SW 1271 (cell line): ENCODE measurements around the gene FBRSL1.

Source experiments
- DNase-seq, 2 experiments: peaks; one replicate each; lab custom pipeline; 2025; lab: John Stamatoyannopoulos, UW

The FBRSL1 gene

GRCh38 chr12:132542661-132543060 lies 52.7 kb downstream of the FBRSL1 start:
- DNase-seq = no peak

DNA sequence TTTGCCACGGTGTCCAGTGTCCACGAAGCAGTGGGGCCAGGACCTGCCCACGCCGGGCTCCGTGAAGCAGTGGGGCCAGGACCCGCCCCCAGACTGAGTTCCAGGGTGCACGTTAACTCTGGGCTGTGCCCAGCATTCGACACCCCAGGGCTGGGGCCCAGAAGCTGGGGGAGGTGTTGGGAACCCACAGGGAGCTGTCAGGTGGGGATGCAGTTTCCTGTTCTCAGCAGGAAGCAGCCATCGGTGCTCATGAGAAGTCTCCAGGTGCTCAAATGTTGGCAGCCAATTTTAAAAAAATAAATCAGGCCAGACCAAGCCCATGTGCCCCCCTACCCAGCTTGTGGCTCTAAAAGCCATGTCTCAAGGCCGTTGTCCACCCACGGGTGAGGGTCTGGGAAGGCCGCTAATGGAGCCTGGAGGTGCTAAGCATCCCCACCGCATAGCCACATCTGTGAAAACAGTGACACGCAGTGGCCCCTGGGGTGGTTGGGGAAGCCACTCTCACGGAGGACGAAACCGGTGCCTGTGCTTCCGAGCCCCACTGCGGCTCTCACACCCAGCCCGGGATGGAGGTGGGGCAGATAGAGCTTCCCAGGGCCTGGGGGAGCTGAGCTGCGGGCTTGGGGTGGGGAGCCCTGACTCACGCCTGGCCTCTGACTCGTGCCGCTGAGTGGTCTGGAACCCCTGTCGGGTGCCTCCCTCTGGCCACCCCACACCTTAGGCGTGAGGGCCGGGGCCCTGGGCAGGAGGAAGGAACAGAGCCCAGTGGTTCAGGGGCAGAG lies 53.5 kb downstream of the FBRSL1 start:
- no peak for DNase-seq

GRCh38 chr12:132544080-132544397 lies 54.1 kb downstream of the FBRSL1 start:
- no peak for DNase-seq

DNA sequence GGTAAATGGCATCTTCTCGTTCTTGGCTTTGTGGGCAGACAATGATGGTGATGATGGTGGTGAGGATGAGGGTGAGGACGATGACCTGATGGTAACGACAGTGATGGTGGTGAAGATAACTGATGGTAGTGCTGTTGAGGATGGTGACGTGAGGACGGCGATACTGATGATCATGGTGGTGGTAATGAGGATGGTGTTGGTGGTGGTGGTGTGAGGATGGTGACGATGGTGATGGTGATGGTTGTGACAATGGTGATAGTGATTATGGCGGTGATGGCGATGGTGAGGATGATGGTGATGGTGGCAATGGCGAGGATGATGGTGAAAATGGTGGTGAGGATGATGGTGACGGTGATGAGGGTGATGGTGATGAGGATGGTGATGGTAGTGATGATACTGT lies 54.5 kb downstream of the FBRSL1 start:
- no peak for DNase-seq

GRCh38 chr12:132545164-132545953 lies 55.4 kb downstream of the FBRSL1 start:
- no peak for DNase-seq

DNA sequence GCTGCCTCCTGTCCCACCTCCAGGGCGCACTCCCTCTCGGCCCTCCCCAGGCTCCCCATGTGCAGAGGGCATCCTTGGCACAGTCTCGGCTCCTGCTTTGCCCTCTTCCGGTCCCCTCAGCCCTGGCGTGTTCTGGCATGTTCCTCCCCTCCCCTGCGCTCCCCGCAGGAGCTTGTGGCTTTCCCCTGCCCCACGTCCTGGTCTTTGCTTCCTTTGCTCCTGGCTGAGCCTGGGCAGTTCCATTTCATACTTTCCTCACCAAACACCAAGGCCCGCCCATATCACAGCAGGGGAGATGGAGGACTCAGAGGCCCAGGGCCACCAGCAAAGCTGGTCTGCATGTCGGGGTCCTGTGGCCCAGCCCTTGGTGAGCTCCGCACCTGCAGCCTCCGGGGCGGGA lies 56.0 kb downstream of the FBRSL1 start:
- no peak for DNase-seq

GRCh38 chr12:132546647-132547046 lies 56.7 kb downstream of the FBRSL1 start:
- no peak for DNase-seq

DNA sequence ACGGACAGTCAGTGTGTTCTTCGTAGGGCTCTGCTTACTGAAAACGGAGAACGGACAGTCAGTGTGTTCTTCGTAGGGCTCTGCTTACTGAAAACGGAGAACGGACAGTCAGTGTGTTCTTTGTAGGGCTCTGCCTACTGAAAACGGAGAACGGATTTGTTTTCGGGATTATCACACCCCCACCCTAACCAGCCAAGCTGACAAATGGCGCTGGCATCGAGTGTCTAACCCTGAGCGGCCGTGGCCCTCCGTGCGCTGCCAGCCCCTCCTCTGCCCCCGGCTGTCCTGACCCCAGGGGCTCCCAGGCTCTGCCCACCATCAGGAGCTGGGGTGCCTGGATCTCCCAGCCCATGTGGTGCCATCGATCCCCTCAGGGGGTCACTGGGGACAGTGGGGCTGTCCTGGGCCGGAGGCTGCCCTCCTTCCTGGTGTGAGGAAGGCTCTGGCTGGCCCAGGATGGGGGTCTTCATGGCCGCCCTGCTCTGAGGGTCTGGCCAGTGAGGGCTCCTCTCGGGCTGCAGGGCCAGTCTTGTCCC lies 57.3 kb downstream of the FBRSL1 start:
- DNase-seq = no peak

GRCh38 chr12:132548430-132549058 lies 58.6 kb downstream of the FBRSL1 start:
- no peak for DNase-seq

DNA sequence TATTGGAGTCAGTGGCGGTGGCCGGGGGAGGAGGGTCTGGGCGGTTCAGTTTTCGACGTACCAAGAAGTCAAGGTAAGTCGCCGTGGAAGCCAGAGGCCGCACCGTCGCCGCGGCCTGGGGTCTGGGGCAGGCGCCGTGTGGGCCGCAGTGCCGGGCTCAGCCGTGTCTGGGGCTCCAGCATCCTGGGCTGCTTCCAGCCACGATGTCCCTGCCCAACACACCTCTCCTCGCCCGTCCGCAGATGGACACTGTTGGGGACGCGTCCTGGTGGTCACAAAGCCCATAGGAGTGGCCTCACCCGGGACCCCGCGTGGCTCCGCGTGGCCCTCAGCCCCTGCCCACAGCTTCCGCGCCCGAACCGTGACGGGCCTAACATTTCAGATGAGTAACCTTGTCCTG lies 59.1 kb downstream of the FBRSL1 start:
- no peak for DNase-seq

GRCh38 chr12:132550014-132550802 lies 60.3 kb downstream of the FBRSL1 start:
- DNase-seq = no peak

- no peak for DNase-seq
These were observed 61.1 kb downstream of the FBRSL1 start for GRCh38 chr12:132550830-132551640.

DNA sequence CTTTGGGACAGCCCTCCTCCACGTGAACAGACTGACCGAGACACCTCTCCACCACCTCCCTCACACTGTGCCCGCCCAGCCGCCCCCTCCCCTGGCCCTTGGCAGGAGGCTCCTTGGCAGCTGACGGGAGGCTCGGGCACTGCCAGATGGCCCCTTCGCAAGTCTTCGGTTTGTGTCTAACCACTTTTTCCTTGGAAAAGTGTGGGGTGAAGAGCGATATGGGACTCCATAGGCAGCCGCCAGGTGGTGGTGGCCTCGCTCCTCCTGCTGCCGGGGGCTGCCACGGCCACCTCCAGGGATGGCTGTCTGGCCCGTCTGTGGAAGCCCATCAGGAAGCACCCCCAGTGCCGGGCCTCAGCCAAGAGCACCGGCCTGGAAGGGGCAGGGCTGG lies 61.7 kb downstream of the FBRSL1 start:
- no peak for DNase-seq

DNA sequence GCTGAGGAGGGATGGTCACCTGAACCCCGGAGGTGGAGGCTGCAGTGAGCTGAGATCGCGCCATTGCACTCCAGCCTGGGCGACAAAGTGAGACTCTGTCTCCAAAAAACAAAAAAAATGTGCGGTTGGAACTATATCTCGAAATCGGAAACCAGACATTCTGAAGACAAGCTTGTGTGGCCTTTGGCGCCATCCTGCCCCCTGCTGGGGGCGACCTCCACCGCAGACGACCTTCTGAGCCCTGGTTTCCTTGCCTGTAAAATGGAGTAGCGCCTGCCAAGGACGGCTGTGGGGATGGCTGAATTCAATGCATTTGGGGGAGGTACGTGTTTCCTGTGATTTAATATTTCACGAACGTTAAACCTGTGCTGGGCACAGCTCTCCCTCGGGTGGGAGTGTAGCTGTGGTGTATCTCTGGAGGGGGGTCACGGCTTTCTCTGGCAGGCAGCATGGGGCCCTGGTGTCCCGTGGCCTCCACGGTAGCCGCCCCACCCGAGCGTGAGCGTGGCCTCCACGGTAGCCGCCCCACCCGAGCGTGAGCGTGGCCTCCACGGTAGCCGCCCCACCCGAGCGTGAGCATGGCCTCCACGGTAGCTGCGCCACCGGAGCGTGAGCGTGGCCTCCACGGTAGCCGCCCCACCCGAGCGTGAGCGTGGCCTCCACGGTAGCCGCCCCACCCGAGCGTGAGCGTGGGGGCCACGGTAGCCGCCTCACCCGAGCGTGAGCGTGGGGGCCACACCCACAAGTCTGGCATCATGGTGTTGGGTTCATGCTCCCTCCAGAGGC lies 65.1 kb downstream of the FBRSL1 start:
- DNase-seq = no peak

- no peak for DNase-seq
These were observed 65.7 kb downstream of the FBRSL1 start for GRCh38 chr12:132555686-132556085.

DNA sequence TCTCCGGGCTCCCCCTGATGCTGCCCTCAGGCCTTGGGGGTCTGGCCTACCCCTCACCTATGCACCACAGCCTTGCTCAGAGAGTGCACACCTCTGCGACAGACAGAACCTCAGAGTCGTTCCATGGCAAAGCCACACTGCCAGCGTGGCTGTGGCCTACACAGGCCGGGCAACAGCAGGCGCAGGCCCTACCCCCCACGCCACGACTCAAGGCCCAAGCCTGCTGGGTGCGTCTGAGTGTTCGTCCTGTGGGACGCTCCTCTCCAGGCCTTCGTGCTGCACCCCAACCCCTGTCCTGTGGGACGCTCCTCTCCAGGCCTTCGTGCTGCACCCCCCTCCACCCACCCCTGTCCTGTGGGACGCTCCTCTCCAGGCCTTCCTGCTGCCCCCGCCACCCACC lies 66.3 kb downstream of the FBRSL1 start:
- no peak for DNase-seq

- DNase-seq = no peak
These were observed 66.8 kb downstream of the FBRSL1 start for GRCh38 chr12:132556801-132557200.

- DNase-seq = no peak
These were observed 67.5 kb downstream of the FBRSL1 start for GRCh38 chr12:132557291-132558015.

DNA sequence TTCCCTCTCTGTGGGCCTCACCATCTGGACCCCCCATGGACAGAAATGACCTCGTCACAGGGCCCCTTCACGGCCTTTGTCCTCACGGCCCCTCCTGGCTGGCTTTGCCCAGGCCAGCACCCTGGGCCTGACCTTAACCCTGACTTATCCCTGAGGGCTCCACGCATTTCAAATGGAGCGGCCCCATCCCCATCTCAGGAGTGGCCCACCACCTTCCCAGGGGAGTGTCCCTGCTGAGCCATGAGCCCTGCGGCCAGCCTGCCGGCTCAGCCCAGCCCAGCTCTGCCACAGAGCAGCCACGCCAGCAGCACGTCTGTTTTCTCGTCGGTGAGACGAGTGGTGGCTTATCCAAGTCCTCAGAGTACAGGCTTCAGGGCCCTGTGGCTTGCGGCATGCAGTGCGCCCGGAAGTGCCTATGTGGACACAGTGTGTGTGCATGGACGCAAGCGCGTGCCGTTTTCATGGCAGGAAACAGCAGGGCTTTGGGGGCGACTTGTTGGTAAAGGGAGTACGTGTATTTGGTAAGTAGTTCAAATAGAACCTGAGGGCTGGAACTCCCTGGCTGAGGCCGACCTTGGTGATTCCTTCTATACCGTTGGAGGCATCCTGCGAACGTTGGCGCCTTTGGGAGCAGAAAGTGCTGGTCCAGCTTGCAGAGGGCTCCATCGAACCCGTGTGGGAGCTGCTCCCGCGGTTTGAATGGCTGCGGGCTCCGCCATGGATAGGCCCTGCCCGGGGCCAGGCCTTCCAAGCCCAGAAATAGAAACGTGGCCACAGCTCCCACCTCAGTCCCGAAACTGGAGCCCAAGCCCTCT lies 68.3 kb downstream of the FBRSL1 start:
- no peak for DNase-seq
